A673 (cell line): ENCODE data around the gene FABP3. TPM values are rescaled to one million over a fixed set of nuclear protein-coding genes. Genes with fewer than 3 reads are reported as not detected.

ENCODE experiments used
- BruUV-seq: library from RNA; stranded (reverse); fragments of 400-500 nt; replicated peaks from 2 replicates; lab custom pipeline; 2021; lab: Mats Ljungman, UMichigan
- CTCF ChIA-PET: fragments of 300-600 bp; sonication (Branson Sonifier 250); formaldehyde crosslinking; loops from one replicate; lab custom pipeline; 2022; ENCODE audit warnings: antibody characterized with exemption; lab: Charles Lee
- POLR2A ChIA-PET: fragments of 300-600 bp; sonication (Branson Sonifier 250); formaldehyde crosslinking; loops from one replicate; lab custom pipeline; 2022; ENCODE audit warnings: antibody characterized with exemption; ENCODE audit not compliant: low non-redundant PET; lab: Charles Lee
- DNase-seq: peaks from one replicate; pipeline ENCODE4 v3.0.0-alpha.2; 2015; ENCODE audit warnings: low spot score
- H3K27ac ChIP-seq: fragments of 200-600 bp; sonication (generic); 2 replicates; pipeline ENCODE4 v1.5.1; 2016; ENCODE audit warnings: mixed run types, low read depth, mild to moderate bottlenecking, mixed read lengths, antibody characterized with exemption, low read length; ENCODE audit not compliant: poor library complexity, severe bottlenecking
- H3K27me3 ChIP-seq: fragments of 200-600 bp; sonication (generic); replicated peaks from 2 replicates; pipeline ENCODE4 v1.6.1; 2017; ENCODE audit warnings: mixed run types, low read depth, mild to moderate bottlenecking, mixed read lengths, antibody characterized with exemption, low read length; ENCODE audit not compliant: insufficient read depth, poor library complexity
- H3K36me3 ChIP-seq: fragments of 200-600 bp; sonication (generic); 2 replicates; pipeline ENCODE4 v1.6.1; 2016; ENCODE audit warnings: mixed run types, mild to moderate bottlenecking, mixed read lengths, antibody characterized with exemption, low read length; ENCODE audit not compliant: insufficient read depth, poor library complexity, severe bottlenecking
- H3K4me1 ChIP-seq: fragments of 200-600 bp; sonication (generic); 2 replicates; pipeline ENCODE4 v1.6.1; 2017; ENCODE audit warnings: mixed run types, mild to moderate bottlenecking, mixed read lengths, antibody characterized with exemption, low read length; ENCODE audit not compliant: insufficient read depth, poor library complexity, severe bottlenecking
- H3K4me3 ChIP-seq: fragments of 200-600 bp; sonication (generic); 2 replicates; pipeline ENCODE4 v1.5.1; 2016; ENCODE audit warnings: low read depth, mixed run types, mild to moderate bottlenecking, mixed read lengths, low read length; ENCODE audit not compliant: poor library complexity, severe bottlenecking
- H3K9me3 ChIP-seq: fragments of 200-600 bp; sonication (generic); 2 replicates; pipeline ENCODE4 v1.6.1; 2016; ENCODE audit warnings: mixed run types, low read depth, mild to moderate bottlenecking, mixed read lengths, antibody characterized with exemption, low read length; ENCODE audit not compliant: poor library complexity, severe bottlenecking
- EZH2 ChIP-seq: fragments of 200-600 bp; sonication (generic); IDR thresholded peaks from 2 replicates; pipeline ENCODE4 v1.6.1; 2017; ENCODE audit warnings: borderline replicate concordance, low read depth, mild to moderate bottlenecking, mixed read lengths, antibody characterized with exemption, low read length; ENCODE audit not compliant: poor library complexity, severe bottlenecking
- intact Hi-C: fragments of 100-400 bp; cut with micrococcal nuclease; formaldehyde crosslinking; loops from one replicate; pipeline ENCODE4 v1.10.0; 2022; ENCODE audit not compliant: unreplicated experiment
- total RNA-seq: library from RNA; stranded (reverse); gene quantifications from 2 replicates; pipeline ENCODE4 v1.2.3, GENCODE V29; 2021
- TF ChIP-seq, protein P1 (sequence below): fragments of 300-800, 200-600 bp; sonication (generic); conservative IDR thresholded peaks from 2 replicates; pipeline ENCODE4 v1.5.1; 2017; ENCODE audit warnings: low read depth, mild to moderate bottlenecking, antibody characterized with exemption, low read length, moderate library complexity, mixed read lengths

FABP3 gene
- total RNA-seq, 1 experiment from 2014 or later = not detected

GRCh38 chr1:31324093-31324492, 48.8 kb downstream of the FABP3 start:
- Histone ChIP-seq H3K27me3 (no peaks in the 10 kb centered on the region), H3K4me1 (no peaks in the 10 kb centered on the region), H3K27ac (no peak overlapping the region), H3K9me3 (no peaks in the 10 kb centered on the region), H3K4me3 (no peak overlapping the region), H3K36me3 (peaks cover 3% of the 10 kb centered on the region)
- ChIA-PET POLR2A (no interaction called here), CTCF (no interaction called here)
- intact Hi-C loops = no loop called here
- TF ChIP-seq, protein P1, sequence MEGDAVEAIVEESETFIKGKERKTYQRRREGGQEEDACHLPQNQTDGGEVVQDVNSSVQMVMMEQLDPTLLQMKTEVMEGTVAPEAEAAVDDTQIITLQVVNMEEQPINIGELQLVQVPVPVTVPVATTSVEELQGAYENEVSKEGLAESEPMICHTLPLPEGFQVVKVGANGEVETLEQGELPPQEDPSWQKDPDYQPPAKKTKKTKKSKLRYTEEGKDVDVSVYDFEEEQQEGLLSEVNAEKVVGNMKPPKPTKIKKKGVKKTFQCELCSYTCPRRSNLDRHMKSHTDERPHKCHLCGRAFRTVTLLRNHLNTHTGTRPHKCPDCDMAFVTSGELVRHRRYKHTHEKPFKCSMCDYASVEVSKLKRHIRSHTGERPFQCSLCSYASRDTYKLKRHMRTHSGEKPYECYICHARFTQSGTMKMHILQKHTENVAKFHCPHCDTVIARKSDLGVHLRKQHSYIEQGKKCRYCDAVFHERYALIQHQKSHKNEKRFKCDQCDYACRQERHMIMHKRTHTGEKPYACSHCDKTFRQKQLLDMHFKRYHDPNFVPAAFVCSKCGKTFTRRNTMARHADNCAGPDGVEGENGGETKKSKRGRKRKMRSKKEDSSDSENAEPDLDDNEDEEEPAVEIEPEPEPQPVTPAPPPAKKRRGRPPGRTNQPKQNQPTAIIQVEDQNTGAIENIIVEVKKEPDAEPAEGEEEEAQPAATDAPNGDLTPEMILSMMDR = no peak
- no peak for TF ChIP-seq EZH2
- BruUV-seq = no TSS peak
- DNase-seq = no peak

DNA sequence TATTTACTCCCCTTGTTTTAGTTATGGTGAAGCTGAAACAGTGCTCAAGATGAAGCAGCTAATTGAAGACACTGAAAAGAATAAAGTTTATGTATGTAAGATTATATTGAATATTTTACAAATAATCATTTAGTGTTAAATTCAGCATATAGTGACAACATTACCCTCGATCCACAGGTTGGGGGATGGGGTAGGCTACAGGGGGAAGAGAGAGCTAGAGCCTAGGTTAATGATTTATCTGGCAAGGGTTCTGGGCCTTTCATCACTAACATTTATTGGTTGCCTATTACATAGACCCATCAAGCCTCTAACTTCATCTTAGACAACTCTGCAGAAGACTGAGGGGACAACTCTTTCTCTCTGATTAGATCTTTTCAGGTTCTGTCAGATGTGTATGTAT, 54.7 kb downstream of the FABP3 start:
- H3K27me3 ChIP-seq = no peaks in the 10 kb centered on the region
- no TSS peak for BruUV-seq
- peaks cover 7% of the 10 kb centered on the region for H3K36me3 ChIP-seq
- no peaks in the 10 kb centered on the region for H3K9me3 ChIP-seq
- ChIA-PET POLR2A (no interaction called here), CTCF (no interaction called here)
- no peaks in the 10 kb centered on the region for H3K4me1 ChIP-seq
- intact Hi-C loops = no loop called here
- TF ChIP-seq, protein P1 = no peak
- no peak for TF ChIP-seq EZH2
- no peak overlapping the region for H3K4me3 ChIP-seq
- DNase-seq = no peak
- no peak overlapping the region for H3K27ac ChIP-seq

- BruUV-seq = no TSS peak
- intact Hi-C loops = no loop called here
- no peaks in the 10 kb centered on the region for H3K27me3 ChIP-seq
- no peaks in the 10 kb centered on the region for H3K4me1 ChIP-seq
- ChIA-PET POLR2A (no interaction called here), CTCF (no interaction called here)
- H3K4me3 ChIP-seq = no peak overlapping the region
- no peak overlapping the region for H3K27ac ChIP-seq
- no peak for DNase-seq
- peaks cover 16% of the 10 kb centered on the region for H3K36me3 ChIP-seq
- TF ChIP-seq, protein P1 = no peak
- TF ChIP-seq EZH2 = no peak
- H3K9me3 ChIP-seq = no peaks in the 10 kb centered on the region
These were observed 57.0 kb downstream of the FABP3 start for GRCh38 chr1:31315902-31316301.

Other genes with a start within 250 kb of the FABP3 start
- 1.4 and 5.4 TPM in 2 replicates for gene NKAIN1, start 133.2 kb downstream of the FABP3 start, total RNA-seq
- gene SNRNP40, start 76.3 kb downstream of the FABP3 start, total RNA-seq = 121 and 124 TPM in 2 replicates
- 48.4 and 48.8 TPM in 2 replicates for gene ZCCHC17, start 76.0 kb downstream of the FABP3 start, total RNA-seq
- gene SERINC2, start 40.1 kb upstream of the FABP3 start, total RNA-seq = 0.30 and 0.42 TPM in 2 replicates
- gene TINAGL1, start 203.4 kb upstream of the FABP3 start, total RNA-seq = not detected in 2 replicates
- not detected in 2 replicates for gene HCRTR1, start 244.6 kb upstream of the FABP3 start, total RNA-seq